ENCODE measurements around the gene SPOCD1.

DNA sequence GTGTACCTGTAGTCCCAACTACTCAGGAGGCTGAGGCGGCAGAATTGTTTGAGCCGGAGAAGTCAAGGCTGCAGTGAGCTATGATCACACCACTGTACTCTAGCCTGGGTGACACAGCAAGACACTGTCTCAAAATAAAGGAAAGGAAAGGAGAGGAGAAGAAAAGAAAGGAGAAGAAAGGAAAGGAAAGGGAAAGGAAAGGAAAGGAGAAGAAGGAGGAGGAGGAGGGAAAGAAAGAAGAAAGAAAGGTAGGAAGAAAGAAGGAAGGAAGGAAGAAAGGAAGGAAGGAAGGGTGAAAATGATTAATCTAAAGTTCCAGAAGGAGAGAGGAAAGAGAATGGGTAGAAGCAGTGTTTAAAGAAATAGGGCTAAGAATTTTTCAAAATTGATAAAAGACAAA lies 12.2 kb downstream of the SPOCD1 start:
- TF ChIP-seq, protein P1, sequence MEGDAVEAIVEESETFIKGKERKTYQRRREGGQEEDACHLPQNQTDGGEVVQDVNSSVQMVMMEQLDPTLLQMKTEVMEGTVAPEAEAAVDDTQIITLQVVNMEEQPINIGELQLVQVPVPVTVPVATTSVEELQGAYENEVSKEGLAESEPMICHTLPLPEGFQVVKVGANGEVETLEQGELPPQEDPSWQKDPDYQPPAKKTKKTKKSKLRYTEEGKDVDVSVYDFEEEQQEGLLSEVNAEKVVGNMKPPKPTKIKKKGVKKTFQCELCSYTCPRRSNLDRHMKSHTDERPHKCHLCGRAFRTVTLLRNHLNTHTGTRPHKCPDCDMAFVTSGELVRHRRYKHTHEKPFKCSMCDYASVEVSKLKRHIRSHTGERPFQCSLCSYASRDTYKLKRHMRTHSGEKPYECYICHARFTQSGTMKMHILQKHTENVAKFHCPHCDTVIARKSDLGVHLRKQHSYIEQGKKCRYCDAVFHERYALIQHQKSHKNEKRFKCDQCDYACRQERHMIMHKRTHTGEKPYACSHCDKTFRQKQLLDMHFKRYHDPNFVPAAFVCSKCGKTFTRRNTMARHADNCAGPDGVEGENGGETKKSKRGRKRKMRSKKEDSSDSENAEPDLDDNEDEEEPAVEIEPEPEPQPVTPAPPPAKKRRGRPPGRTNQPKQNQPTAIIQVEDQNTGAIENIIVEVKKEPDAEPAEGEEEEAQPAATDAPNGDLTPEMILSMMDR (IDR thresholded peaks at IDR 0.05) = no peak
- TF ChIP-seq POLR2A (IDR thresholded peaks at IDR 0.05) = no peak

All from adrenal gland (tissue), 5 donors.